PFSK-1 (cell line): ENCODE measurements around the gene TACO1.

ENCODE experiments used
- FOXP2 ChIP-seq: optimal IDR thresholded peaks from 2 replicates; pipeline ENCODE3; 2011; ENCODE audit warnings: borderline replicate concordance, control low read depth, inconsistent platforms; ENCODE audit not compliant: insufficient read depth; ENCODE audit errors: extremely low read length, extremely low read depth
- POLR2AphosphoS5 ChIP-seq: IDR thresholded peaks from 2 replicates; pipeline ENCODE4 v1.6.1; 2012; ENCODE audit warnings: low read depth, mild to moderate bottlenecking, control low read depth, low read length, moderate library complexity
- SIN3A ChIP-seq: IDR thresholded peaks from 2 replicates; pipeline ENCODE4 v1.6.1; 2012; ENCODE audit warnings: mild to moderate bottlenecking, low read length, moderate library complexity, borderline replicate concordance; ENCODE audit not compliant: insufficient read depth
- TAF1 ChIP-seq: IDR thresholded peaks from 2 replicates; pipeline ENCODE4 v1.6.1; 2012; ENCODE audit warnings: low read length, control low read depth, borderline replicate concordance; ENCODE audit not compliant: insufficient read depth
- TF ChIP-seq, protein P1 (sequence below), 2 experiments: IDR thresholded peaks; 2 replicates each; pipeline versions ENCODE4 v1.6.1 to v1.8.0; 2011 to 2012; ENCODE audit warnings: low read depth in 2 of 2, low read length in 2 of 2, control low read depth in 1 of 2, inconsistent platforms in 1 of 2, mild to moderate bottlenecking in 1 of 2, moderate library complexity in 1 of 2; ENCODE audit not compliant: insufficient read depth in 1 of 2

TACO1 gene

DNA sequence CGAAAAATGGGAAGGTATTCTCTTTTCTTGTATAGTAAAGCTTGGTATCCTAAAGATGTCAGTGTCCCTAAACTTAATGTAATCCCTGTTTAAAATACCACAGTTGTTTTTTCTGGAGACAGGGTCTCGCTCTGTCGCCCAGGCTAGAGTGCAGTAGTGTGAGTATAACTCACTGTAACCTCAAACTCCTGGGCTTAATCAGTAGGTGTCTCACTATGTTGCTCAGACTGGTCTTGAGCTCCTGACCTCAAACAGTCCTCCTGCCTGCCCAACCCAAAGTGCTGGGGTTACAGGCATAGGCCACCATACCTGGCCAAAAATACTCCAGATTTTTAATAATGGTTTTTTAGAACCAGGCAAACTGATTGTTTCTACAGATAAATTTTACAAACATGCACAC is 42.3 kb upstream of the TACO1 start:
- TF ChIP-seq TAF1 = no peak
- TF ChIP-seq, protein P1, sequence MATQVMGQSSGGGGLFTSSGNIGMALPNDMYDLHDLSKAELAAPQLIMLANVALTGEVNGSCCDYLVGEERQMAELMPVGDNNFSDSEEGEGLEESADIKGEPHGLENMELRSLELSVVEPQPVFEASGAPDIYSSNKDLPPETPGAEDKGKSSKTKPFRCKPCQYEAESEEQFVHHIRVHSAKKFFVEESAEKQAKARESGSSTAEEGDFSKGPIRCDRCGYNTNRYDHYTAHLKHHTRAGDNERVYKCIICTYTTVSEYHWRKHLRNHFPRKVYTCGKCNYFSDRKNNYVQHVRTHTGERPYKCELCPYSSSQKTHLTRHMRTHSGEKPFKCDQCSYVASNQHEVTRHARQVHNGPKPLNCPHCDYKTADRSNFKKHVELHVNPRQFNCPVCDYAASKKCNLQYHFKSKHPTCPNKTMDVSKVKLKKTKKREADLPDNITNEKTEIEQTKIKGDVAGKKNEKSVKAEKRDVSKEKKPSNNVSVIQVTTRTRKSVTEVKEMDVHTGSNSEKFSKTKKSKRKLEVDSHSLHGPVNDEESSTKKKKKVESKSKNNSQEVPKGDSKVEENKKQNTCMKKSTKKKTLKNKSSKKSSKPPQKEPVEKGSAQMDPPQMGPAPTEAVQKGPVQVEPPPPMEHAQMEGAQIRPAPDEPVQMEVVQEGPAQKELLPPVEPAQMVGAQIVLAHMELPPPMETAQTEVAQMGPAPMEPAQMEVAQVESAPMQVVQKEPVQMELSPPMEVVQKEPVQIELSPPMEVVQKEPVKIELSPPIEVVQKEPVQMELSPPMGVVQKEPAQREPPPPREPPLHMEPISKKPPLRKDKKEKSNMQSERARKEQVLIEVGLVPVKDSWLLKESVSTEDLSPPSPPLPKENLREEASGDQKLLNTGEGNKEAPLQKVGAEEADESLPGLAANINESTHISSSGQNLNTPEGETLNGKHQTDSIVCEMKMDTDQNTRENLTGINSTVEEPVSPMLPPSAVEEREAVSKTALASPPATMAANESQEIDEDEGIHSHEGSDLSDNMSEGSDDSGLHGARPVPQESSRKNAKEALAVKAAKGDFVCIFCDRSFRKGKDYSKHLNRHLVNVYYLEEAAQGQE (IDR thresholded peaks at IDR 0.05; ENCODE audit: insufficient read depth in 1 of 2, low read depth in 2 of 2, low read length in 2 of 2) = no peak
- no peak for TF ChIP-seq POLR2AphosphoS5
- no peak for TF ChIP-seq SIN3A
- TF ChIP-seq FOXP2 = no peak

DNA sequence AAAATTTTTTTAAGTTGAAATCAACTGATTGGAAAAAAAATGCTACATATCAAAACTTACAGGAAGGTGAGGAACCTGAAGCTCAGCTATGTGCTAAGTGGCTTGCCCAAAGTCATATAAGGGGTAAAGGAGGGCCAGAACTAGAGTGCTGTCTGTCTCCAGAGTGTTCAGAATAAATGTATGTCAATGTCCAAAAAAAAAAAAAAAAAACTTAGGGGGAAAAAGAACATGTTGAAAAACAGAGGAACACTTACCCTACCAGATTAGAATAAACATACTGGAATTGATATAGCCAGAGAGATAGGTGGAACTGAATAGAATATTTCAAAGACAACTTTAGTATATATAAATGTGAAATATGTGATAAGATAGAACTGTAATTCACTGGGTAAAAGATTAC is 38.9 kb upstream of the TACO1 start:
- TF ChIP-seq FOXP2 (no peak), POLR2AphosphoS5 (no peak), TAF1 (no peak)
- TF ChIP-seq, protein P1 (IDR thresholded peaks at IDR 0.05; ENCODE audit: insufficient read depth in 1 of 2, low read depth in 2 of 2, low read length in 2 of 2) = no peak

DNA sequence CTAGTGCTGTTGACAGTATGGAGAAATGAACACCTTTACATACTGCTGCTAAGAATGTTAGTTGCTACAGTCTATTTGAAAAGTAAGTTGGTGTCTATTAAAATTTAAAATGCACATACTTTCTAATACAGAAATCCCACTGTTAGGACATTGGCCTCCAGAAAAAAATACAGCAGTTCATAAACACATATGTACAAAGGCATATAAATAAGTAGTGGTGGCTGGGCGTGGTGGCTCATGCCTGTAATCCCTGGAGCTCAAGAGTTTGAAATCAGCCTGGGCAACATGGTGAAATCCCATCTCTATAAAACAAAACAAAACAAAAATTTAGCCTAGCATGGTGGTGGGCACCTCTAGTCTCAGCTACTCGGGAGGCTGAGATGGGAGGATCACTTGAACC is 37.4 kb upstream of the TACO1 start:
- TF ChIP-seq, protein P1 (IDR thresholded peaks at IDR 0.05; ENCODE audit: insufficient read depth in 1 of 2, low read depth in 2 of 2, low read length in 2 of 2) = no peak
- no peak for TF ChIP-seq TAF1
- no peak for TF ChIP-seq SIN3A
- no peak for TF ChIP-seq POLR2AphosphoS5
- TF ChIP-seq FOXP2 = no peak

DNA sequence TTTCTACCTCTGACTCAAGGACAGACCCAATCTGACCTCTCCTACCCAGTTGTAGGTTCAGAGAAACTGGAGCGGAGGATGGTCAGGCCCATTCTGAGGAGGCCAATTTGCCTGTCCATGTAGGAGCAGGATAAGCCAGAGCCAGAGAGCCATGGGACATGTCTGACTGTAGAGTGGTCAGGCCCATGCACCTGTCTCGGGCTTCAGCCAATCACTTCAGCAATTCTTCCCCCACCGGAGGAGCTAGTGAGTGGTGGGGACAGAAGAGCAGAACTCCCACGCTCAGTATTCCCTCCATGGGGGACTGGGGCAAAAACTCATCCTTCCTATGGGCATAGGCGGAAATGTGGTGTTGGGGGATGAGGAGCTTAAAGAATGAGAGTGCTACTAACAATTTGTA is 36.1 kb upstream of the TACO1 start:
- TF ChIP-seq, protein P1 (IDR thresholded peaks at IDR 0.05; ENCODE audit: insufficient read depth in 1 of 2, low read depth in 2 of 2, low read length in 2 of 2) = no peak
- no peak for TF ChIP-seq POLR2AphosphoS5
- no peak for TF ChIP-seq FOXP2
- no peak for TF ChIP-seq SIN3A
- TF ChIP-seq TAF1 = no peak

DNA sequence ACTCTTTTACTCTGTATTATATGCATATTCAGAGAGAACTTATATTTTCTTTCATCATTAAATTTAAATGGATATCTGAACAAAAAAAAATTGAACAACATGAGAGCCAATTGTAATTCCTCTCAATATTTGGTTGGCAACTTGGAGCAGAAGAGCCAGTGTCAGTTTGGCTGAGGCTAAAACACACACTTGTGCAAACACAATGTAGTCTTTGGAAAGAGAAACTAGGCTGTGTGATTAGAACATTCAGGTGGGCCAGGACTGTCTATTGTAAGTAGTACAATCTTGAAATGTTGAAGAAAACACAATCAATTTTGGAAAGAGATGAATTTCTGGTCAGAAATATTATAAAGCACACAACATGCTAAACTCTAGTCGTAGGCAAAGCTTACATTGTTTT is 33.5 kb upstream of the TACO1 start:
- TF ChIP-seq, protein P1 (IDR thresholded peaks at IDR 0.05; ENCODE audit: insufficient read depth in 1 of 2, low read depth in 2 of 2, low read length in 2 of 2) = no peak
- TF ChIP-seq SIN3A (no peak), POLR2AphosphoS5 (no peak), TAF1 (no peak), FOXP2 (no peak)
